T-helper 1 cell treated with Interleukin-12 subunit alpha and Interleukin-12 subunit beta and Interleukin-4 antibody, amounts not matched to agents 30 μg/mL and 1 μg/mL, for 36 hours (primary cell): ENCODE results near the gene PLCH1.
"Not testable (repeated sequence)": the region's sequence is repeated elsewhere in the genome, so short reads cannot be mapped to it uniquely, and the experiment has no call there.

Experiments used
- H3K27ac Mint-ChIP-seq: one replicate; pipeline ENCODE4 v1.8.0; 2021; ENCODE audit warnings: mild to moderate bottlenecking, mixed read lengths
- H3K27me3 Mint-ChIP-seq: one replicate; pipeline ENCODE4 v1.8.0; 2021; ENCODE audit warnings: low read depth, mixed read lengths
- H3K36me3 Mint-ChIP-seq: one replicate; pipeline ENCODE4 v1.8.0; 2021; ENCODE audit warnings: low read depth, mixed read lengths
- H3K4me1 Mint-ChIP-seq: one replicate; pipeline ENCODE4 v1.8.0; 2021; ENCODE audit warnings: low read depth, mixed read lengths
- H3K4me3 Mint-ChIP-seq: one replicate; pipeline ENCODE4 v1.8.0; 2021; ENCODE audit warnings: mild to moderate bottlenecking, moderate library complexity, mixed read lengths
- H3K9me3 Mint-ChIP-seq: one replicate; pipeline ENCODE4 v1.8.0; 2021; ENCODE audit warnings: mixed read lengths

The PLCH1 gene

GRCh38 chr3:155651489-155652218, 93.2 kb downstream of the PLCH1 start:
- no peak overlapping the region for H3K4me3 Mint-ChIP-seq
- H3K36me3 Mint-ChIP-seq, result no peaks in the 10 kb centered on the region
- H3K27me3 Mint-ChIP-seq, result no peaks in the 10 kb centered on the region
- no peaks in the 10 kb centered on the region for H3K4me1 Mint-ChIP-seq
- H3K27ac Mint-ChIP-seq, result no peak overlapping the region
- H3K9me3 Mint-ChIP-seq, result no peaks in the 10 kb centered on the region

GRCh38 chr3:155648013-155648591, 96.8 kb downstream of the PLCH1 start:
- H3K27me3 Mint-ChIP-seq, result no peaks in the 10 kb centered on the region
- H3K4me1 Mint-ChIP-seq, result no peaks in the 10 kb centered on the region
- no peak overlapping the region for H3K4me3 Mint-ChIP-seq
- no peaks in the 10 kb centered on the region for H3K36me3 Mint-ChIP-seq
- H3K27ac Mint-ChIP-seq, result no peak overlapping the region
- no peaks in the 10 kb centered on the region for H3K9me3 Mint-ChIP-seq

DNA sequence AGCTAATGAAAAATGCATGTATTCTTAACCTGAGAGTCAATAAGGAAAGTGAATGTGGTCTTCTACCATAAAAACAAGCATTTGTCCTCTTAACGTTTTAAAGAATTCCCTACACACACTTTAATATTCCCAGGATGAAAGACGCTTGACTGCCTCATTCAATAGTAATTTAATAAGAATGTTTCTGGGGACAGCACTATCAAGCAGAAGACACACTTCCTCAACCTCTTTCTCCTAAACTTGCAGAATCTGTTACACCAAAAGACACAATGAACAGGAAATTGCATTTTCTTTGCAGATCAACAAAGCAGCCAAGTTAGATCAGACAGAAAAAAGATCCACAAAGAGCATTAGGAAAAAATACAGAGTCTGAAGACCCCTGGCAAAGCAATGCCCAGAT, 97.7 kb downstream of the PLCH1 start:
- no peaks in the 10 kb centered on the region for H3K36me3 Mint-ChIP-seq
- no peaks in the 10 kb centered on the region for H3K9me3 Mint-ChIP-seq
- no peaks in the 10 kb centered on the region for H3K27me3 Mint-ChIP-seq
- H3K4me3 Mint-ChIP-seq, result no peak overlapping the region
- no peaks in the 10 kb centered on the region for H3K4me1 Mint-ChIP-seq
- H3K27ac Mint-ChIP-seq, result no peak overlapping the region

DNA sequence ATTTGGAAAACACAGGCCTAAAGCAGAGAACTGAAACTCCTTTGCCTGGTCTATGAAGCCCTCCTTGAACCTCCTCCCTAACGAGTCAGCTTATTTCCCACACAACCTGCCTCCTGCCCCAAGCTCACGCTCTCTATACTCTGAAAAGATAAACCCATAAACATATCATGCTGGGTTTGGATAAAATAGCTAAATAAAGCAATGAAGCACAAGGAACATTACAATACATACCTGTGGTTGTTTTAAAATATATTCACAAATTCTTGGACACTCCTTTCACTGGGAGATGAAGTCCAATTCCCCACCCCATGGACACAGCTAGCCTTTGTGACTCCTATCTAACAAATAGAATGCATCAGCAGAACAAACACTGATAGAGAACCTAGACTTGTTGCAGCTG, 98.2 kb downstream of the PLCH1 start:
- no peaks in the 10 kb centered on the region for H3K27me3 Mint-ChIP-seq
- no peak overlapping the region for H3K4me3 Mint-ChIP-seq
- no peaks in the 10 kb centered on the region for H3K4me1 Mint-ChIP-seq
- H3K36me3 Mint-ChIP-seq, result no peaks in the 10 kb centered on the region
- H3K9me3 Mint-ChIP-seq, result no peaks in the 10 kb centered on the region
- H3K27ac Mint-ChIP-seq, result no peak overlapping the region

GRCh38 chr3:155646128-155646527, 98.7 kb downstream of the PLCH1 start:
- no peaks in the 10 kb centered on the region for H3K36me3 Mint-ChIP-seq
- no peaks in the 10 kb centered on the region for H3K27me3 Mint-ChIP-seq
- no peak overlapping the region for H3K27ac Mint-ChIP-seq
- H3K4me3 Mint-ChIP-seq, result no peak overlapping the region
- H3K9me3 Mint-ChIP-seq, result no peaks in the 10 kb centered on the region
- H3K4me1 Mint-ChIP-seq, result no peaks in the 10 kb centered on the region

GRCh38 chr3:155643581-155644165, 101.2 kb downstream of the PLCH1 start:
- no peak overlapping the region for H3K27ac Mint-ChIP-seq
- no peaks in the 10 kb centered on the region for H3K4me1 Mint-ChIP-seq
- no peaks in the 10 kb centered on the region for H3K27me3 Mint-ChIP-seq
- no peaks in the 10 kb centered on the region for H3K9me3 Mint-ChIP-seq
- no peaks in the 10 kb centered on the region for H3K36me3 Mint-ChIP-seq
- no peak overlapping the region for H3K4me3 Mint-ChIP-seq

DNA sequence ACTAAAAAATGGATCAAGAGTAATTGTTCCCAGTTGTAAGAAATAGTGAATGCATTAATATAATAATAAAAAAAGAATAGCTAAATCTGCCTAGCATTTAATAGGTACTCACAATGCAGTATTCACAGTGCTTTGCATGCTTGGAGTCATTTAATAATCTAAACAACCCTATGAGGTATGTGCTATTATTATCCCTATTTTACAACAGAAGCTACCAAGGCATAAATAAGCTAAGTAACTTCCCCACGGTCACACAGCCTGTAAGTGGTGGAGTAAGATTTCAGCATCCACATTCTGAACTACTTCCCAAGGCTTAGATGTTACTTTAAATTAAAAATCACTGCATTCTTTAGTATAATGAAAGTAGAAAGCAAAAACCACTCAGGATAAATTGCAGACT, 102.9 kb downstream of the PLCH1 start:
- Mint-ChIP-seq H3K27ac (no peak overlapping the region), H3K4me1 (no peaks in the 10 kb centered on the region), H3K27me3 (no peaks in the 10 kb centered on the region), H3K36me3 (no peaks in the 10 kb centered on the region), H3K4me3 (no peak overlapping the region), H3K9me3 (no peaks in the 10 kb centered on the region)

- H3K4me1 Mint-ChIP-seq, result no peaks in the 10 kb centered on the region
- H3K4me3 Mint-ChIP-seq, result no peak overlapping the region
- H3K9me3 Mint-ChIP-seq, result no peaks in the 10 kb centered on the region
- no peaks in the 10 kb centered on the region for H3K27me3 Mint-ChIP-seq
- H3K27ac Mint-ChIP-seq, result no peak overlapping the region
- no peaks in the 10 kb centered on the region for H3K36me3 Mint-ChIP-seq
Observed at GRCh38 chr3:155640098-155640497, 104.8 kb downstream of the PLCH1 start.

DNA sequence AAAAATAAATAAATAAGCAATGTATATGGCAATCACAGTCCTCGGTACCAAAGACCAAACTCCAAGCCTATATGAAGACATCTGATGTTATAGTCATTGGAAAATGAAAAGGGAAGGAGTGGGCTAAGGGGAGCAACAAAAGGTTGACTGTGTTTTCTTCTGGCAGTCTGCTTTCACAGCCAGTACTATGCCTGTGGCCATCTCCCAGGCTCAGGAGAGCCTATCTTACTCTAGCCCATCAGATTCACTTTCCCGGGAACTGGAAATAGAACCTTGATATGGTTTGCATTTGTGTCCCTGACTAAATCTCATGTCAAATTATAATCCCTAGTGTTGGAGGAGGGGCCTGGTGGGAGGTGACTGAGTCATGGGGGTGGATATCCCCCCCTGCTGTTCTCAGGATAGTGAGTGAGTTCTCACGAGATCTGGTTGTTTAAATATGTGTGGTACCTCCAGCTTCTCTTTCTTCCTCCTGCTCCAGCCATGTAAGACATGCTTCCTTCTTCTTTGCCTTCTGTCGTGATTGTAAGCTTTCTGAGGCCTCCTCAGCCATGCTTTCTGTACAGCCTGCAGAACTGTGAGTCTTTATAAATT, 105.3 kb downstream of the PLCH1 start:
- H3K27ac Mint-ChIP-seq, result no peak overlapping the region
- H3K36me3 Mint-ChIP-seq, result no peaks in the 10 kb centered on the region
- no peaks in the 10 kb centered on the region for H3K9me3 Mint-ChIP-seq
- no peak overlapping the region for H3K4me3 Mint-ChIP-seq
- no peaks in the 10 kb centered on the region for H3K27me3 Mint-ChIP-seq
- H3K4me1 Mint-ChIP-seq, result no peaks in the 10 kb centered on the region

DNA sequence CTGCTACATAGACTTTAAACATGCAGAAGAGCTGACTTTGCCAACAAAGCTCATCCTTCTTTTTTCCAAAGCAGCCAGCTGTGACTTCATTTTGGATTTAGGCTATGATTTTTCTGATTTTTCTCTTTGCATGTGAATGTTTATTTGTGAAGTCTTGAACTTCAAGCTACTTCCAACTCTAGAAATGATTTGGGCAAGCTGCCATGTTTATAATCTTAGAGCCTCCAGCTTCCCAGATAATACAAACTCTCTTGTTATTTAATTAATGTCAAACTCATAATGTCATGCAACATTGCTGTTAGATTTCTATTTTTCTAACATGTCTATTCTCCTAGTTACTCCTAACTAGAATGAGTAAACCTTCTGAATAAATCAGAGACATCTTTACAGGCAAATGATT, 106.4 kb downstream of the PLCH1 start:
- H3K4me1 Mint-ChIP-seq, H3K4me3 Mint-ChIP-seq, H3K36me3 Mint-ChIP-seq, H3K9me3 Mint-ChIP-seq, H3K27ac Mint-ChIP-seq, H3K27me3 Mint-ChIP-seq: not testable (repeated sequence)

GRCh38 chr3:155637567-155637966, 107.3 kb downstream of the PLCH1 start:
- H3K27ac Mint-ChIP-seq, result no peak overlapping the region
- no peaks in the 10 kb centered on the region for H3K9me3 Mint-ChIP-seq

DNA sequence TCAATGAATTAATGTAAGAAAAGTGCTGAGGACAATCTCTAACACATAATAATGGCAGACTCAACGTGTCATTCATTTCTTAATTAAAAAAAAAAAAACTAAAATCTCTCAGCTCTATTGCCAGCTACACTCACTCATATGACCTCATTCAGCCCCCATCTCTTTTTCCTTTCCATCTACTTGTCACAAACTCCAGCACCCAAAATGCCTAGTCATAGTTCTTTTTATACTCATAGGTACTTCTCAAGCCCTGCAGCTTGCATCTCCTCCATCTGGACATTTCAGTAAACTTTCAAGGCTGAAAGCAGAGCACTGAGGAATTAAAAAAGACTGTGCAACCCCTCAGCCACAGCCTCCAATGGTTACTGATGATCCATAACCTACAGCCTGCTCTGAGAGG, 109.8 kb downstream of the PLCH1 start:
- H3K27ac Mint-ChIP-seq, result no peak overlapping the region
- no peak overlapping the region for H3K4me3 Mint-ChIP-seq
- H3K4me1 Mint-ChIP-seq, result no peaks in the 10 kb centered on the region
- H3K9me3 Mint-ChIP-seq, result no peaks in the 10 kb centered on the region
- H3K27me3 Mint-ChIP-seq, result peaks cover 2% of the 10 kb centered on the region
- no peaks in the 10 kb centered on the region for H3K36me3 Mint-ChIP-seq

More at GRCh38 chr3:155637567-155637966, 107.3 kb downstream of the PLCH1 start:
- H3K27me3 Mint-ChIP-seq, result no peaks in the 10 kb centered on the region
- no peak overlapping the region for H3K4me3 Mint-ChIP-seq
- no peaks in the 10 kb centered on the region for H3K4me1 Mint-ChIP-seq
- H3K36me3 Mint-ChIP-seq, result no peaks in the 10 kb centered on the region

- Mint-ChIP-seq H3K27ac (no peak overlapping the region), H3K36me3 (no peaks in the 10 kb centered on the region), H3K27me3 (peaks cover 2% of the 10 kb centered on the region), H3K9me3 (no peaks in the 10 kb centered on the region), H3K4me1 (no peaks in the 10 kb centered on the region), H3K4me3 (no peak overlapping the region)
Observed at GRCh38 chr3:155634121-155634719, 110.7 kb downstream of the PLCH1 start.

- H3K27ac Mint-ChIP-seq, result no peak overlapping the region
- no peaks in the 10 kb centered on the region for H3K9me3 Mint-ChIP-seq
- peaks cover 2% of the 10 kb centered on the region for H3K27me3 Mint-ChIP-seq
- no peak overlapping the region for H3K4me3 Mint-ChIP-seq
- no peaks in the 10 kb centered on the region for H3K4me1 Mint-ChIP-seq
- no peaks in the 10 kb centered on the region for H3K36me3 Mint-ChIP-seq
Observed at GRCh38 chr3:155631323-155632019, 113.4 kb downstream of the PLCH1 start.
